Eye (tissue), 1 donor: ENCODE results near the gene USP2.
A peak's percentile ranks its signal among the peaks of the same experiment; 100 is the strongest.

ENCODE experiments used
- DNase-seq: peaks from one replicate; pipeline ENCODE4 v3.0.0-alpha.2; 2015

Gene USP2

DNA sequence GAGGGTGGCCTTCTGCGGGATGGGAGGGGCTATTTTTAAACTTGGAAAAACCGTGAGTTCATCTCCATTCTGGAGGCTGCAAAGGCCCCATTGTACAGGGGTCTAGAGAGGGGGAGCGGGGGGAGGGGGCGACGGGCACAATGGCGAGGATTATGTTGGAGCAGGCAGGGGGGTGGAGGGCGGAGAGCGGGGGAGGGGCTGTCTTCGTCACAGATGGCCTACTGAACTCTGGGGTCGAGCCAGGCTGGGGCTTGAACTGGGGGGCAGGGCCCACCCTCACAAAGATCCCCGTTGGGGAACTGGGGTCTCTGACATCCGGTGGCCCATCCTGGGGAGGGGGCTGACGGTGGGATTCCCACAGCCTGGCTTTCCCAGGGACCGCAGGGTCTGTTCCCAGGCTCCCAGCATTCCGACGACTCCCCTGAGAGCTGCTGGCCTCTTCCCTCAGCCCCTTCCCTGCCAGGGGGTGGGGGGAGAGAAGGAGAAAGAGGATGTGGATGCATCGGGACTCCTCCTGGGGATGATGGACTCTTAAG lies 61.2 kb downstream of the USP2 start:
- peak; percentile 85 for DNase-seq

DNA sequence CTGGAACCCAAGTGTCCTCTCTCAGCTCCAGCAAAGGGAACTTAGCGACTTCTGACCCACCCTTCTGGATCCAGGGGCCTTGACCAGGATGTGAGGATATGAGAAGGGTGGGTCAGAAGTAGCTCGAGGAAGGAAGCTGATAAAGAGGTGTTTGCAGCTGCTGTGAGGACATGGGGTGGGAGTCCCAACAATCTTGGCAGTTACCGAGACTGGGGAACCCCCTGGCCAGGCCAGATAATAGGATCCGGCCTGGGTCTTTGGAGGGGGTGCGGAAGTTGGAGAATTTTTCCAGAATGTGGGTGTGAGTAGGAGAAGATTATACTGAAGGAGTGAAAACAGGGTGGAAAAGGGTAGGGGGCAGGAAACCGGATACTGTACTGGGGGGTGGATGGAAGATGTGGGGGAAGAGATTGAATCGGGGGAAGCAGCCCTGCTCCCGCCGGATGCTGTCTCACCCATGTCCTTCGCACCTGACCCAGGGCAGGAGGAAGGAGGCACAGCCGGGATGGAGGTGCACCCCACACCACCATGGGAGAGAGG lies 61.7 kb downstream of the USP2 start:
- peak; percentile 30 for DNase-seq

- no peak for DNase-seq
Measured at GRCh38 chr11:119319136-119319699, 62.3 kb downstream of the USP2 start.

- peak; percentile 77 for DNase-seq
Measured at GRCh38 chr11:119318240-119319135, 63.0 kb downstream of the USP2 start.

DNA sequence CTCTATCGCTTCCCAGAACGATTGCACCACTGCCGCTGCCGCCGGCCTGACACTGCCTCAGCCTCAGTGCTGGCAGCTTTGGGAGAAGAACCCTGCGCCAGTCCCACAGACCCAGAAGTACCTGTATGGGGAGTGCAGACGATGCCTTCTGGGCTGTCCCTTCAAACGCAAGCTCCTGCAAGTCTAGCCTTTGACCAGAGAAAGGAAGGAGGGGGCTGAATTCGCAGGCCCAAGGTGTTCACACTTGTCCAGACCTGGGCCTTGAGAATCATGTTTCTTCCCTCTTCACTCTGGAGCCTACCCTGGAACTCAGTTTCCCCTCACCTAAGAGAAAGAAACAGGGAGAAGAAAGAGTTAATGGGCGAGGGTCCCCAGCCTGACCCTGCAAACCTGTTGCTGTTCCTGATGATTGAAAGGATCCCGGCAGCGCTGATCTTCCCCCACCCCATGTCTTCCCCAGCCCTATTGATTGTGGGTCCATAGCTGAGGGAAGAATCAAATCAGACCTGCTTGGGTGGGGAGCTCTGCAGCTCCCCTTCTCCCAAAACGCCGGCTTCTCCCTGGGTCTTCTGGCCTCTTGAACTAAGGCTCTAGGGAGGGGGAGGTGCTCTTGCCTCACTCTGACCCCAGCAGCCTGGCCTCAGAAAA lies 63.8 kb downstream of the USP2 start:
- DNase-seq, result no peak

DNA sequence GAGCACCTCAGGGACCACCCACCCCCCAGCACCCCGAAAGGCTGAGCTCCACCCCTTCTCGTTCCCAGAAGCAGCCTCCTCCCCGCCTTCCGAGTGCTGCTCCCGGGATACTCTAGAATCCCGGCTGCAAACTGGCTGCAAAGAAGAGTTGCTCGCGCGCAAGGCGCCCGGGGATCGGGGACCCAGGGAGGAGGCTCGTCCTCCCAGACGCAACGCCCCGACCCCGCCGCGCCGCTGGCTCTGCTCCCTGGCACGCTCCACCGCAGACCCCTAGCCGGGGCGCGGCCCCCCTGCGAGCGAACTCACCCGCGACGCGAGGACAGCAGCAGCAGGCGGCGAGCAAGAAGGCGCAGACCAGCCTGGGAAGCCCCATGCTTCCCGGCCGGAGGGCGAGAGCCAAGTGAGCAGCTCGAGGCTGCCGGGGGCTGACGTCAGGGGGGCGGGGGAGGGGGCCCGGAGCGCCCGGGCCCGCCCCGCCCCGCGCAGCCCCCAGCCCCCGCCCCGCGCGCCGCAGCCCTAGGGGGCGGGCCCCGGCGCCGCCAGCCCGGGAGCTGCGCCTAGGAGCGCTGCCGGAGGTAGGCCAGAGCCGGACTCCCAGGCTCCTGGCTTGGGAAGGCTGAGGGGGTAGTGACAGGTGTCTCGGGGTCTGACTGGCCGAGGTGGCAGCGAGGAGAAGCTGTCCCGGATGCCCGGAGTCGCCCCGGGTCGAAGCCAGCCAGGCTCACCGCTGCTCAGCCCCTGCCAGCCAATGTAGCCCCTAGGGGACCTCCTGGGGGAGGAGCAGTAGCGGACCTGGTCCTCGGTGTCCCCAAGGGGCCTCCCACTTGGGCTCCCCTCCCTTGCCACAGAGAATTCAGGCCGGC lies 64.5 kb downstream of the USP2 start, which contains the start of gene MCAM:
Gene MCAM, minus strand, starts transcription at position 402 of the 863 bp plus-strand sequence. Its CDS starts 29 bp downstream, at position 373.
- peak; percentile 76 for DNase-seq

DNA sequence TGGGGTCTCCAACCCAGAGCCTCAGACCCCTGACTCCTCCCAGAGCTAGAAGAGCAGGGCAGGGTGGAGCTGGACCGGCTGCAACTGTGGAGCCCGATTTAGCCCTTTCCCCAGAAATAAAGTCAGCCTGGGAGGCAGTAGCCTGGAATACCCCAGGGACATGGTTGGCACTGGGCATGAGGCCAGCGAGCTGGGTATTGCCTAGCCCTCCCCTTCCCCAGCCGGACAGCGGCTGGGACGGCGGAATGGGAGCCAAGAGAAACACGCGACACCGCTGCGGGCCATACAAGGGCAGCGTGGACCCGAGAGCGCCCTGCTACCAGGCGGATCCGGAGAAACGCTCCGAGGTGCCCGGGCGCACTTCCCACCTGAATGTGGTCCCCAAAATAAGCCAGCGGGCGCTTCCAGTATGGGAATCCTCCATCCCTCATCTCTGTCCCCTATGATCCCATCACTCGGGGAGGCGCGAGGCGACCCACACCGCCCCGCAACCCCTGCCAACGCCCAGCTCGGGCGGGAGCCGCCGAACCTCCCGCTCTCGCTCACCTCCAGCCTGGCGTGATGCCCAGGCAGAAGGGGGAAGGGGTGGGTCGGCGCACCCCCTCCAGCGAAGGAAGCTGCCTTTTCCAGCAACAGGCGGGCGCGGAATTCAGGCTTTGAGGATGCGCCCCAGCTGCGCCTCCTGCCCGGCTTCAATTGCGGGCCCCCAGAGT lies 65.3 kb downstream of the USP2 start:
- peak; percentile 68 for DNase-seq

GRCh38 chr11:119315131-119316015 lies 66.1 kb downstream of the USP2 start:
- DNase-seq, result peak; percentile 75

DNA sequence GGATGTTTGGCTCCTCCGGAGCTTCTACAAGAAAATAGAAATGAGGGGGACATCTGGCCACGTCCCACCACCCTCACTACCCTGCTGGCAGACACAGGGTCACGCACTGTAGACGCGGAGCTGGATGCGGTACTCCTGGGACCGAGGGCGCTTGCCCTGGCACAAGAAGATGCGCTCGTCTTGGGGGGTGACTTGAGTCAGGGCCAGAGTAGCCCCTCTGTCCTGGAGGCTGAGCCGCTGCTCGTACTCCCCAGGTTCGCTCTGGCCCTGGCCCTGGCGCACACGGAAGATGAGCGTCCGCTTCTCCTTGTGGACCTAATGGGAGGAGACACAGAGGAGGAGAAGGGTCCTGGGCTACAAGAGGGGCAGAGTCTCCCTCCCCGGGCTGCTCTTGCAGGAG lies 66.8 kb downstream of the USP2 start:
- no peak for DNase-seq

DNA sequence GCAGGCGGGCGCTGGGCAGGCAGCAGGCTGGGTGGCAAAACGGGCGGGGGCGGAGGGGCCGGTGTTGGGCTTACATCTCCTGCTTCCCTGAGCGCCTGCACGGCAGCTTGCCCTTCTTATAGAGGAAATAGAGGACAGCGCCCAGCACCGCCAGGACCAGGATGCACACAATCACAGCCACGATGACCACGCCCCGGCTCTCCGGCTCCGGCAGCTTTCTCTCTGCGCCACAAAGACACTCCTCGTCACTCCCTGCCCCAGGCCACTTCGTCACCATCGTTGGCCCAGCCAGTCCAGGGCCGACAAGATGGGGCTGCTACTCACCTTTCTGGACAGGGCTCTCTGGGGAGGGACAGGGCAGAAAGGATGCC lies 70.8 kb downstream of the USP2 start:
- DNase-seq, result no peak

GRCh38 chr11:119309953-119310681 lies 71.4 kb downstream of the USP2 start:
- DNase-seq, result no peak

DNA sequence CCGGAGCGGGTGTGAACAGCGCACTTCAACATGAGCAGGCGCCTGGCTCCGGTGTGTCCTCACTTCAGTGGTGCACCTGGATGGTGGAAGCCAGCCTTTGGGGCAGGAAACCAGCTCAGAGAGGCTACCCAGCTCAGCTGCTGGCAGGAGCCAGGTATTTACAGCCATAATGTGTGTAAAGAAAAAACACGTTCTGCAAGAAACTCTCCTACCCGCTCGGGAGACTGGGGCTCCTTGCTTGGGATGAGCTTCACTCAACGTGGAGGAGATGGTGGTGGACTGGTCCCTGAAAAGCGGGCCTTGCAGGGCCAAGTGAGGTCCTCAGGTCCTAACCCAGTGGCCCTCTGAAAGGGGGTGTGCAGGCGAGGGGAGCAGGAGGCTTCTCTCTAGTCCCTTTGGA lies 72.1 kb downstream of the USP2 start:
- DNase-seq, result no peak

GRCh38 chr11:119307974-119308373 lies 73.5 kb downstream of the USP2 start:
- no peak for DNase-seq

GRCh38 chr11:119307219-119307618 lies 74.3 kb downstream of the USP2 start:
- no peak for DNase-seq

DNA sequence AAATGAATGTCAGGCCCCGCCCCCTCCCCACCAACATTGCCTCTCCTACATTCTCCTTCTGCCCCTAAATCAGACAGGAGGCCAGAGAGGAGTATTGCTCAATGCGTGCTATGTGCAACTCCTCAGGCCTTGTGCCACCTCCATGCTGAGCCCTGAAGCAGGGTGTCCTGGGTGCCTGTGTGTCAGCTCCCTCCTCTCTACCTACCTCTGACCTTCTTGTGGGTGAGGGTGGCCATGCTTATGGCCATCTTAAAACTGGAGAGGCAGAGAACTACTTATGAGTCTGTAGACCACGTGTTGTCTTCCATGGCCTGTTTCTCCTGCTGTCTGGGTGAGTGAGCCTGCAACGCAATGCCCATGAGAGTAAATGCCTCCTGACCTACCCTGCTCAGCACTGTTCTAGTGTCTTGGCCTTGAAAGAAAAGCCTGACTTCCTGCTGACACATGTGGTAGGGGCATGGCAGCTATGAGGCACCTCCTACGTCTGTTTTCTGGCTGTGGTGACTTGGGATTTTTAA lies 75.1 kb downstream of the USP2 start:
- no peak for DNase-seq

DNA sequence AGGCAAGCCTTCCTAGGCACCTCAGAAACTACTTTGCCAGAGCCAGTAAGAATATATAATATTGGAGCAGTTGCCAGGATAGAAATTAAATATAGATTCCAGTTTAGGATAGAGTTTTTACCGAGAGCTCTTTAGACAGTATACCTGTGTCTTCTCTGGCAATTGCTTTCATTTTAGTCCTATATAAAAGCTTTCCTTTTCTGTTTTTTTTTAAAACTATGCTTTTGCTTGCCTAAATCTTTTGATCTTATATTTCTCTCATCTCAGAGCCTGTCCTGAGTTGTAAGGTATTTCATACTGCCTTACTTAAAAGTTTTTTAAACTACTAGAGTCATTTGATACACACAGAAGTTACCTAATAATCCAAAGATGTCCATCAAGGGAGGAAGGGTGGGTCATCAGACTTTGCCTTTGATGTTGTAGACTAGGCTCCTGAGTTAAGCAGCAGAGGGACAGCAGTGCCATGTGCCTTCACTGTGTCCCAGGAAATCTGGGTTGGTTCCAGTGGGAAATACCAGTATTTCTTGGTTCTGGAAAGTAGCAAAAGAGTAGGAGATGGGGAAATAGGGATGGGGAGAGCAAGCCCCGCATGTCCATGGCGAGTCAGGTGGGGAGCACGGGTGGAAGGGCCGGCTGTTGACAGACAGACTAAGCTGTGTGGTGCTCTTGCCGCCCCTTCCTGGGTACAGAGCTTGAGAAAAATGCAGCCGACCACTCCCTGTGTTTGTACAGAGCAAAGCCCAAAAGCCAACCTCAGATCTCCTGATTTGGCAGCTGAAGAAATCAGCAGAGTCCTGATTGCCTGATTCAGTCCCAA lies 75.7 kb downstream of the USP2 start:
- no peak for DNase-seq
